HG03439 (cell line): Measurements from ENCODE around the gene FRMD3.

Experiments
- ATAC-seq: cut with Tn5 transposase; IDR thresholded peaks from one replicate; pipeline ENCODE4 v1.9.1; 2021; ENCODE audit warnings: mild to moderate bottlenecking, moderate library complexity; ENCODE audit not compliant: unreplicated experiment

FRMD3 gene

GRCh38 chr9:83290692-83291091 is 247.5 kb downstream of the FRMD3 start:
- no peak for ATAC-seq

- no peak for ATAC-seq
Measured at GRCh38 chr9:83287021-83287420, 251.2 kb downstream of the FRMD3 start.

GRCh38 chr9:83285445-83286225 is 252.6 kb downstream of the FRMD3 start:
- no peak for ATAC-seq

GRCh38 chr9:83284746-83285145 is 253.5 kb downstream of the FRMD3 start:
- no peak for ATAC-seq

- no peak for ATAC-seq
Measured at GRCh38 chr9:83283528-83283927, 254.7 kb downstream of the FRMD3 start.

GRCh38 chr9:83281306-83282255 is 256.6 kb downstream of the FRMD3 start:
- no peak for ATAC-seq

GRCh38 chr9:83280790-83281189 is 257.4 kb downstream of the FRMD3 start:
- no peak for ATAC-seq

GRCh38 chr9:83280268-83280667 is 257.9 kb downstream of the FRMD3 start:
- ATAC-seq, result no peak

GRCh38 chr9:83274787-83275186 is 263.4 kb downstream of the FRMD3 start:
- ATAC-seq, result no peak

- ATAC-seq, result no peak
Measured at GRCh38 chr9:83271665-83272071, 266.5 kb downstream of the FRMD3 start.

GRCh38 chr9:83270116-83270515 is 268.1 kb downstream of the FRMD3 start:
- no peak for ATAC-seq

GRCh38 chr9:83267741-83268140 is 270.5 kb downstream of the FRMD3 start:
- no peak for ATAC-seq

- ATAC-seq, result no peak
Measured at GRCh38 chr9:83266666-83267496, 271.3 kb downstream of the FRMD3 start.

GRCh38 chr9:83266331-83266665 is 271.9 kb downstream of the FRMD3 start:
- no peak for ATAC-seq

GRCh38 chr9:83264315-83264714 is 273.9 kb downstream of the FRMD3 start:
- no peak for ATAC-seq

- no peak for ATAC-seq
Measured at GRCh38 chr9:83259558-83259957, 278.6 kb downstream of the FRMD3 start.

GRCh38 chr9:83257937-83258891 is 280.0 kb downstream of the FRMD3 start:
- no peak for ATAC-seq

- no peak for ATAC-seq
Measured at GRCh38 chr9:83247732-83248131, 290.5 kb downstream of the FRMD3 start.

- ATAC-seq, result no peak
Measured at GRCh38 chr9:83245979-83246659, 292.1 kb downstream of the FRMD3 start.
